KG1 (cell line): ENCODE results near the gene TASP1.
A peak's percentile ranks its signal among the peaks of the same experiment; 100 is the strongest.

Experiments
- DNase-seq: peaks from one replicate; lab custom pipeline; 2025; lab: John Stamatoyannopoulos, UW

TASP1 gene

DNA sequence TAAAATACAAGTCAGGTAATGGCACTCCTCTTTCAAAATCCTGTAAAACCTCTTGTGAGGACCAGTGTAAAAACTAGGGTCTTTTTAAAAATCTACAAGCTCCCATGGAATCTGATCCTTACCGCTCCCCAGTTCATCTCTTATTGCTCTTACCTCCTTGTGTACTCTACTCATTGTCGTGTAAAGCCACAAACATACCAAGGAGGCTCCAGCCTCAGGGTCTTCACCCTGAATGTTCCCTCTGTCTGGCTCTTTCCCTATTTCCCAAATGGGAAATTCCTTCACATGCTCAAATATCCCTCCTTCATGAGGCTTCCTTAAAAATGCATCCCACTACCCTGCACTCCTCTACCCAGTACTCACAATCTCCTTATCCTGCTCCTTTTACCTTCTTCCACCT is 67.1 kb downstream of the TASP1 start:
- DNase-seq = no peak

DNA sequence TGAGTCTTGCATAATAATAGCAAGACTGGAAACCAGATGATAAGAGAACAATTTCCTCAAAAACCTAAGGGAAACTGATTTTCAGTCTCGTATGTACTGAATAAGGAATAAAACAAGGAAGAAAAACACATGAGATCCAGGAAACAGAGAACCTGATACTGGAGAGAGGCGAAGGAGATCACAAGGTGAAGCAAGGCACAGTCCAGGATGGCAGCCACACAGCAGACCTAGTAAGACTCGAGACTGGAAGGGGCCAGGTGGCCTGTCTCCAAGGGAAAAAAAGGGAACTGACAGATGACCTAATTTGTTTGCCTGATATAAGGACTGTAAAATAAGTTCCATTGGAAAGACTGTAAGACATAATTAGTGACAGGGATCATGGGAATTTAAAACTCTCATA is 71.1 kb downstream of the TASP1 start:
- no peak for DNase-seq

DNA sequence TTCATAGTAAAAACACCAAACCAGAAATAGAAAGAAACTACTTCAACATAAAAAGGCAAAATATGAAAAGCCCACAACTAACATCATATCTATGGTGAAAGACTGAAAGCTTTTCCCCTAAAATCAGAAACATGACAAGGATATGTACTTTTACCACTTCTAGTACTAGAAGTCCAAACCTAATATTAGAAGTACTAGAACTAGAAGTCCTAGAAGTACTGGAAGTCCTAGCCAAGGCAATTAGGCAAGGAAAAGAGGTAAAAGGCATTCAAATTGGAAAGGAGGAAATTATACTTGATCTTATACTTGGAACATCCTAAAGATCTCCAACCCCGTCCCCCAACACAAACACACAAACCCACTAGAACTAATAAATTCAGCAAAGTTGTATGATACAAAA is 74.9 kb downstream of the TASP1 start:
- DNase-seq = no peak

DNA sequence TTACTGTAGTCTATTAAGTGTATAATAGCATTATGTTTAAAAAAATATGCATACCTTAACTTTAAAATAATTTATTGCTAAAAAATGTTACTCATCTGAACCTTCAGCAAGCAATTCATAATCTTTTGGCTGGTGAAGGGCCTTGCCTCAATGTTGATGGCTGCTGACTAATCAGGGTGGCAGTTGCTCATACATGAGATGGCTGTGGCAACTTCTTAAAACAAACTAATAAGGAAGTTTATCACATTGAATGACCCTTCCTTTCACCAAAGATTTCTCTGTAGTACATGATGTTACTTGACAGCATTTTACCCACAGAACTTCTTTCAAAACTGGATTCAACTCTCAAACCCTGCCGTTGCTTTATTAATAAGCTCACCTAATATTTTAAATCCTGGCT is 84.0 kb downstream of the TASP1 start:
- no peak for DNase-seq

DNA sequence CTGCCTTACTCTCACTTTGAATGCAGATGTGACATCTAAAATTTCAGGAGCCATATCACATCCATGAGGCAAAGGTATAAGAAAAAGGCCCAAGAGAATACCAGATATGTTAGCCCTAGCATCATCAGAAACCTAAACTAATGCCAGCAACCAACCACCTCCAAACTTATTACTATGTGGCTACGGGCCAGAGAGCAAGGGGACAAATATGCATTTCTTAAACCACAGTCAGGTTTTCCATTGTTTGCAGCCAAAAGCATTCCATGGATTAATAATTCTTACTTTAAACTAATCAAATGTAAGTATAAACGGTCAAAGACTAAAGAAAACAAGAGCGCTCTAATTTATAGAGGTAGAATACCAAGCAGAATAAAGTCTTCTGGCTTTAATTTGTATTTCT is 84.7 kb downstream of the TASP1 start:
- no peak for DNase-seq

DNA sequence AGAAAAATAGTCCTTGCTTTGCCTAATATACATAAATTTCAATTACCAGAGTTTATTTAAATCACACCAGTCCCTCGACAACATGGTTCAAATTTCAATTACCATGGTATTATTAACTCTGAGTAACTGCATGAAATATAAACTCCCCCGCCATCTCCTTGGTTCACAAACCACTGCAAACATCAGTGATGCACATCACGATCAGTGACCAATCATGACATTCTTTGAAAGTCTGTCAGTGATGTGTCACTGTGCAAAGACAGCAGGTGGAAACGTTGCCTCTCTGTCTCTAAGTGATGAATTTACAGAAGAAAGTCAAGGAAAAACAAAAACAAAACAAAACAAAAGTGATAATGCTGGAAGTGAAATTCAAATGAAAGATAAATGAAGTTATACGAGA is 86.7 kb downstream of the TASP1 start:
- no peak for DNase-seq

DNA sequence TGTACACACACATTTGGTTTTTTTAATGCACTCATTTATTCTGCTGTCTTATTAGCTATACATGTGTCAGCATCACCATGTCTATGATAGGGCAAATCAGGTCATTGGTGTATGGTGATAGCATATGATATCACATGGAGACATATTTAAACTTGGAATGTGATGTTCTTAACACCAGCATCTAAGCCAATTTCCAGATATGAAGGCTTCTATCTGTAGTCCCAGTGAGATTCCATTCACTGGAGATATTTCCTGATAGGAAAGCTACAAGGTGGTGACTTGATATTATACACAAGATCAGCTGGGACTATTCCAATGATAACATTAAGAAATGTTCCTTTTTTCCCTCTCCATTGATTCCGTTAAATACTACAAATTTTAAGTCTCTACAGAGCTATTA is 89.3 kb downstream of the TASP1 start:
- no peak for DNase-seq

DNA sequence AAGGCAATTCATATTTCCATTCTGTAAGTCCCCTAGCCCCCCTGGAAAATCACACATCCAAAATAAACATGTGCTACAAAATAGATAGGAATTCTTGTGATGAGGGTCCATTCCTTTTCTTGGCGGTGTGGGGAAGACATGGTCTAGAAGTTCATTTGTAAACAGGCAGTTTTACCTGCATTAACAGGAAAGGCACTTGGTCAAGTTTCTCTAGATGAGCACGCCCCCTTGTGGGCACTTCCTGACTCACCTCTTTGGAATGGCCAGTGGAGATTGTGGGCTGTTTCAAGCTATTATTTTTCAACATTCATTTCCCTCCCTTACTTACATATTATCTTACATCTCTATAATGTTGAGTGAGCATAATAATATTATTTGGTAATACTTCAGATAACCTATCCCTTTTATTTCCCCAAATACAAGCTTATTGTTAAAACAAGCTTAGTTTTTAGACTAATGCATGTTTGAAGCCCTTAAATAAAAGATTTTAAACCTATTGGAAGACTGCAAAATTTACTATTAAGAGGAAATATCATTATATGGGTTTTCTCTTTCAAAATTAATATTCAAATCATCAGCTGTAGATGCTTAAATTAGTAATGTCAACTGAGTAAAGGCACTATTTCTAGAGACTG is 92.1 kb downstream of the TASP1 start:
- peak; percentile 63 for DNase-seq

DNA sequence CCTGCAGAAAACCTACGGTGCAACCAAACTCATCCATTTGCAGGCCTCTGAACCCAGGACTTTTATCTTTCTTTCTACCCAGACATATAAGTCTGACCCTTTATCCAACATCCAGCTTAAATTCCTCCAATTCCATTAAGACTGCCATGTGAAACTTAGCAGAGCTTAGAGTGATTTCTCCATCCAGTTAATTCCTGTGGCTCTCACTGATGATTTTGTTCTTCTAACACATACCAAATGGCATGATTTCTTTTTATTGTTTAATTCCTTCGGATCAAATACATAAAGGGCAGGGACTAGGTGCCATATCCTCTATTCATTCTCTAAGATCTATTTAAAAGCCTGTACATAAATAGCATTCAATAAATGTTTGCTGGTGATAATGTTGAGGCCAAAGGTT is 92.9 kb downstream of the TASP1 start:
- no peak for DNase-seq

DNA sequence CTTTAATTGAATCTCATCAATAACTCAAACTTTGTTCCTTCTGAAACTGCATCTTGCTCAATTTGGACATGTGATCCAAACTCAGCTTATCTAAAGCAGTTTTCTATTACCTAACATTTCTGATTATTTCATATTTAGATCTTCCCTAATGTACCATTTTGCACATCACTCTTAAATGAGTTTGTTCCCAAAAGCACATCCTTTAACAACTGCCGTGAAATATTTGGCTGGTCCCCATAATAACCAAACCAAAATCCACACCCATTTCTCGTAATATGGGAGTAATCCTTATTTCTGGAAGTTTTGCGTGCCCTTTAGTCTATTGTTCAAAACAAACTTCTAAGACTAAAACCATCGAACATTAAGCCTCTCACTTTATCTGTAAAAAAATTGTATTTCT is 94.9 kb downstream of the TASP1 start:
- no peak for DNase-seq

DNA sequence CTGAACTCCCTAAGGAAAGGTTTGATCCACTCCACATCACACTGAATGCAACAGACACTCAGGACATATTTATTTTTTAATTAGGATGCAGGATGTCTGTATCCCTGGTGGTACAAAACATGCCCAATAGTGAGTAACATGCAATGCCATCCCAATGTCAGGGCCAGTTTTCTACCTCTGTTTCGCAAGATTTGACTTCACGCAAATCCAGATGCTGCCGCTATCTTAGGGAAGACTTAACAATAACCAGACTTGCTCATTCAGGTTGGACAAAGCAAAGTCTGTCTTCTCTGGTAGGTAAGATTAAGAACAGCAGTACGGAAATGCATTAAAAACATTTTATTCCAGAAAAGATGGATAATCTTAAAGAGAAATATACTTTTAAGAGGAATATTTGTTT is 103.1 kb downstream of the TASP1 start:
- no peak for DNase-seq

DNA sequence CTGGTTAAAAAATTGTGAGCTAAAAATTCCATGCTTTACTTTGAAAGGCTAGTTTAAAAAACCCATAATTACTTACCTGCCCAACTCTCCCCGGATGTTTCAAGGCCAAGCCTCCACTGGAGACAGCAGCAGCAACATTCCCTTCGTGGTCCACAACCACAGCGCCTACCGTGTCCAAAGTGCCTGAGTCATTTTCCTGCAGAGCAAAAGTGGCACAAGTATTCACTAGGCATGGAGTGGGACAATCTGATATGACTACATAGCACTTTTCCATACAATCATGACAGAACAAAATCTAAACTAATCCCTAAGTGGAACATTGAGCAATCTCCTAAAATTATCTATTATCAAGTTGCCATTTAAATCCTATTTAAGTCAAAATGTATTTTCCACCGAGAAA is 104.8 kb downstream of the TASP1 start:
- no peak for DNase-seq

DNA sequence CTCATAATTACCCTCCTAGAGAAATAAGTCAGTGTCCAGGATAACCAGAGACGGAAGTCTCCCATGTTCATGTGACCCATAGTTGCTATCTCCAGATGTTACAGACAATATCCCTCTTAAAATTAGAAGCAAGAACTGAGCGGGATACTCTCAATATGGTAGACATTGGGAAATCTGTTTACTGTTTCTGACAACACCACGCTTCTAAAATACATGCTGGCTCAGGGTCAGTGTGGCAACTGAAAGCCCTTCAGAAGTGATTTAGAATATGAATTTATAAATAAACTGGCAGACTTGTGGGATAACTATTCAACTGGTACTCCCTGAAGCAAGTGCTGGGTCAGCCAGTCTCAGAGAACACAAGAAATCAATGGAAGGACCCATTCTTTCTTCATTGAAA is 108.6 kb downstream of the TASP1 start:
- DNase-seq = no peak

DNA sequence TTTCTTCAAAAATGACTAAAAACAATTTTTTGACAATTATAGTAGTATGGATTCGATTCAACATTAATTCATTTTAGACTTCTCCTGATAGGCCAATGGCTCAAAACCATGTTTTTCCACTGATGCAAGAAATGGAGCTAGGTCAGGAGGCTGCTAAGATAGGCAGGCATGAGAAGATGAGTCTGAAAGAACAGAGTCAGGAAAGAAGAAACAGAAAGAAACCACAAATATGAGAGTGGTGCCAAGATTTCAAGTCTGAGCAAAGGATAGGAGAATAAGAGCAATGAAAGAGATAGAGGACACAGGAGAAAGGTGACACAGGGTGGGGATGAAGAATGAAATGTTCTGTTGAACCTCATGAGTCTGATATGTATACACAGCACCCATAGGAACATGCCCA is 112.2 kb downstream of the TASP1 start:
- no peak for DNase-seq

DNA sequence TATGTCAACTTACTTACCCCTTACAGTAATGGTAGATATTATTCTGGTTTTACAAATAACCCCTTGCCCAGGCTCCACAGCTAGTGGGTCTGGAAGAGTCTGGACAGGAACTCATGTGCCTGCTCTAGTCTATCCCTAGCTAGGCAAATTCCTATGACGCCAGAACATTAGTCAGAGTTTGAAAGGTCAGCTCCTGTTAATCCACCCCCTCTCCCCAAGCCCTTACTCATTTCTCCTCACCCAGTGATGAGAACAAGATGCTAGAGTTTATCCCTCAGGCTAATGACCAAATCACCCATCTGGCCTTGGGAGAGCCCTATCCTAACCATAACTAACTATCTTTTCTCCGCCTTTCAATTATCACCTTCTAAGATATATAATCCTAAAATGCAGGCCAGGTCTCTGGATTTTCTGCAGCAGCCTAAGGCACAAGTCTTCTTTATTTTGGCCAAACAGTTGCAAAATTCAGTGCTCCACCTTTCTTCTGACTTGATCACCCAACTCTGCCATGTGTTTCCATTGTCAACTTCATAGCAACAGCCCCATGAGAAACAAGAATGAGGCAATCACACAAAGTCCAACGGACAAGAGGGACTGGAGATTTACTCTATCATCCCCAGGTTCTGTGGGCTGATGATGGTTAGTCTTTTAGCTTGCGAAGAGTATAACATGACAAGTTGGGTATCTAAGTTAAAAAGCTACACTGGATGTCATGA is 113.3 kb downstream of the TASP1 start:
- no peak for DNase-seq

DNA sequence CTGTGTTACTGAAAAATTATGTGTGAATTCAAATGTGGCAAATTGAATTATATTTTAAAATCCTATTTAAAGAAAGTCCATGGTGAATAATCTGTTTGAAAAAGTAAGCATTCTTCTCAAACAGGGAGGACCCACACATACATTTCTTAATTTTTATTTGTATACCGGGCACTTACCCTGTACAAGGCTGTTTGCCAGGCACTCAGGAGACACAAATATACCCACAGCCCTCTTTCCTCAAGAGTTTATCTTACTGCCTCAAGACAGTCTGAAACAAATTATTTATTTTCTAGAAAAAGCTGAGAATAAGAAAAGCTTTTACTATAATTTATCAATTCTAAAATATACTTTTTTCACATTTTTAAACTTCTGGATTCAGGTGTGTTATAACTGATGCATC is 114.4 kb downstream of the TASP1 start:
- DNase-seq = no peak

DNA sequence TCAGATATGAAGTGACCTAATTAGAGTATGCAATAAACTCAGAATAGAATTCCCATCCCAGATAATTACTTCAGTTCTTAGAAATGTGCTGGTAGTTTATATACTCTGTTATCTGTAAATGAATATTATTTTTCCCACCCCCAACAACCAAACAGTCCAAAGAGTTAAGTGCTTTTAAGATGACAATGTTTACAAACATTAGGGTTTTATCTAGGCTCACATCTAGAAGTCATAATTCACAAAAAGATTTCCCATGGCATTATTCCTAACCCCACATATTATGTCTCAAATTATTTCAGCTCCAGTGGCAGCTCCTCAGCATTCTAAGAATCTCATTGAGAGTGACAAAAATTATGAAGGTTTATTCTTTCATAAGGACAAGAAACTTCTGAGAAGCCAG is 120.9 kb downstream of the TASP1 start:
- DNase-seq = no peak

DNA sequence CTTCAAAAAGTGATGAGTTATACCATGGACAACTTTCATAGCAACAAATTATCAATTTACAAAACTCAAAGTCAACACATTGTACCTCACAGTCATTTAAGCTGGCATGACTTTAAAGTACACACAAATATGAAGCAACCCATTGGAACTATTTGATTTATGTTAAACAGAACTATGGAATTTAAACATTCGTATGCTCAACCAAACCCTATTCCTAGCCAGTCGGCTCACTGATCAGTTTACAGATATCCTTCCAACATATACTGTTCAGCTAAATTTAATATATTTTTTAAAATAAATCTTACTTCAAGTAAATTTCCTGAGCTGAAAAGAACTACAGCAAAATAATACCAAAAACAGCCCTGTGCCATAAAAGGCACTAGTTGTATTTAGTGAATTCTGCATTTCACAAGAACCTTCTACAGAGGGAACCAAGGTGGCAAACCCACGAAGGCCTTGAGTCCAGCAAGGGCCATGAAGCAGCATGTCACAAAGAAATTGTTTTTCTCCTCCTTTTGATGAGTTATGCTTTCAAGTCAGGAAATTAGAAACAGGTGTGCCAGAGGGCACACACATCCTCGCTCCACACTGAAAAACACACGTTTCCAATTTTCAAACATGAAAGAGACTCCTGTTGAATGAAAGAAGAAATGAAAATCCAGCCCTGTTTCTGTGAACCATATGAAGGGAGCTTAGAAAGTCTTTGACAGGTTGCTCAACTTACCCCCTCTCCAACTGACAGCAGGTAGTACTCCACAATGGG is 122.8 kb downstream of the TASP1 start:
- no peak for DNase-seq

DNA sequence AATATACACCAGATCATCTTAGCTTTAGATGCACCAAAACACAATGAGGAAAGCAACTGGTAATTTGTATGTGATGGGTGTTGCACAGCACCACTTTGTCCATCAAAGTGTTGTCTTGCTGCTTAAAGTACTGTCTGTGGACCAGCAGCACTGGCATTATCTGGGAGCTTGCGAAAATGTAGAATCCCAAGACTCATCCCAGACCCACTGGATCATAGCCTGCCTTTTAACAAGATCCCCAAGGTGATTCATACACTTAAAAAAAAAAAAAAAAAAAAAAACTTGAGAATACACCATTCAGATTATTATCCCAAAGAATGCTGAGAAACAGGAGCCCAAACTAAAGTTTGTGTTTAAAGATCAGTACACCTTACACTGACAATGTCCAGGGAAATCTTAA is 123.4 kb downstream of the TASP1 start:
- no peak for DNase-seq

DNA sequence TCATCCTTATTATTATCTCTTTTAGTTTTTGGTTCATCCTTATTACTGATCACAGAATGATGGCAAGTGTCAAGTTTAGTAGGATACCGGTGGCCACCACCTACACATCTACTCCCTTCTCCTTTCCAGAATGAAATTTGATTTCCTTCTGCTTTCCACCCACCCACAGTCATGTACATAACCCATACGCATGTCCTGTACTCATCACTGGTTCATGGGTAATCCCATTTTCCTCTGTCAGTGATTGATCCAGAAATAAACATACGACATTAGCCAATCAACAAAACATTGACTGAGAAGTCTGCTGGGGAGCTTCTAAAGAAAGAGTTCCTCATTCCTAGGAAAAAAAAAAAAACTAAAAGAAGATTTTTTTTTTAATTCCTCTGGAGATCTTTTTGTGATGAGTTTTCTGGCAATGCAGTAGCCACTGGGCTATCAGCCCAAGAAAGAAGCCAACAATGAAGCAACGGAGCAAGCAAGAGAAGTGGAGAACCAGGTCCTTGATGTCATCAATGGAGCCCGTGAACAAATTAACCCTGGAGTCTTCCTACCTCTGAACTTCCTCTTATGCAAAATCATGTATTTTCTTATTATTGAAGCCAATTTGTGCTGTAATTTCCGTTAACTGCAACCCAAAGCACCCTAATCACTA is 127.8 kb downstream of the TASP1 start:
- no peak for DNase-seq

DNA sequence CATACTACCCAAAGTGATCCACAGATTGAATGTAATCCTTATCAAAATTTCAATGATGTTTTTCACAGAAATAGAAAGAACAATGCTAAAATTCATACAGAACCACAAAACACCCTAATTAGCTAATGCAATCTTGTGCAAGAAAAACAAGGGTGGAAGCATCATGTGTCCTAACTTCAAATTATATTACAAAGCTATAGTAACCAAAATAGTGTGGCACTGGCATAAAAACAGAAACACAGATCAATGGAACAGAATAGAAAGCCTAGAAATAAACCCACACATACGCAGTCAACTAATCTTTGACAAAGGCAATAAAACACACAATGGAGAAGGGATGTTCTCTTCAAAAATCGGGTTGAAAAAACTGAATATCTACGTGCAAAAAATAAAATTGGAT is 131.1 kb downstream of the TASP1 start:
- no peak for DNase-seq

DNA sequence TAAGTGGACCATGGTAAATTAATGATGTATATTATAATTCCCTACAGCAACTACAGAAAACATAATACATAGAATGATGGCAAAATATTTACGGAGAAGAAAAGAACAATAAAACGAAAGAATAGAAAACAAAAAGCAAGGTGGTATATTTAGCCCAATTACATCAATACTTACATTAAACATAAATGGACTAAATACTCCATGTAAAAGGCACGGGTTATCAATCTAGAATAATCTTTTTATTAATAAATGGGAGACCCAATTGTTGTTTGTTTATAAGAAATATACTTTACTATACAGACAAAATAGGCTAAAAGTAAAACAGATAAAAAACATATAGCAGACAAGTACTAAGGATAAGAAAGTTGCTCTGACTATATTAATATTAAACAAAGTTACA is 137.2 kb downstream of the TASP1 start:
- no peak for DNase-seq

DNA sequence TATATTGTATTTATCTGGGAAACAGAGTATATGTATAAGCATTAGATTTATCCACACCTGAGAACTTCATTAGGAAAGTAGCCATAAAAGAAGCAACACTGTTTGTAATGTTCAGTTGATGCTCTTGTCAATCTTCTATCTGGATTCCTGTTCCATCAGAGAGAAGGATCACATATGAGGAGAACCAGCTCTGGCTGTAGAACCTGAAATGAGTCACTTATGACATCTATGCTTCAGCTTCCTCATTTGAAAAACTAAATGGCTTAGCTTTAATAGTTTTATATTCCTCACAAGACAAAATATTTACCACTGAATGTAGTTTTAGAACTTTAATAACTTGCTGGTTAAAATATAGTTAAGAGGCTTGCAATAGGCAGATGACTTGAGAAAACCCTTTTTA is 144.7 kb downstream of the TASP1 start:
- no peak for DNase-seq
